Testis (tissue), 2 donors: Measurements from ENCODE around the gene APOA5.

Source experiments
- POLR2A ChIP-seq: fragments of 450-650 bp; IDR thresholded peaks from one replicate; pipeline ENCODE4 v1.6.1; 2017; ENCODE audit warnings: antibody characterized with exemption, mild to moderate bottlenecking, moderate library complexity
- TF ChIP-seq, protein P1 (sequence below), 3 experiments: fragments of 450-650 bp in 2 of 3; fragments of 200-600 bp in 1 of 3; sonication (generic) in 1 of 3; IDR thresholded peaks; one replicate each; pipeline ENCODE4 v1.5.1; 2016 to 2019; ENCODE audit warnings: antibody characterized with exemption in 3 of 3, mild to moderate bottlenecking in 2 of 3, moderate library complexity in 1 of 3

DNA sequence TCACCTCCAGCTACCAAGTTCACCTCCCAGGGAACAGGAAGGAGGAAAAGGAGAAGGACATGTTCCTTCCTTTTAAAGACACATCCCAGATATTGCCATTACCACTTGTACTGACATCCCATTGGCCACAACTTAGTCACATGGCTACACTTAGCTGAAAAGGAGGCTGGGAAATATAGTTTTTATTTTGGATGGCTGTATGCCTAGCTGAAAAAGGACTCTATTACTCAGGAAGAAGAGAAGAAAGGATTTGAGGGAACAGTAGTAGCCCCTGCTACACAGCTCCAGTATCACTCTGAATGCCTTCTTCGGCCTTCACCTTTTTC is 2.1 kb upstream of the APOA5 start:
- TF ChIP-seq, protein P1, sequence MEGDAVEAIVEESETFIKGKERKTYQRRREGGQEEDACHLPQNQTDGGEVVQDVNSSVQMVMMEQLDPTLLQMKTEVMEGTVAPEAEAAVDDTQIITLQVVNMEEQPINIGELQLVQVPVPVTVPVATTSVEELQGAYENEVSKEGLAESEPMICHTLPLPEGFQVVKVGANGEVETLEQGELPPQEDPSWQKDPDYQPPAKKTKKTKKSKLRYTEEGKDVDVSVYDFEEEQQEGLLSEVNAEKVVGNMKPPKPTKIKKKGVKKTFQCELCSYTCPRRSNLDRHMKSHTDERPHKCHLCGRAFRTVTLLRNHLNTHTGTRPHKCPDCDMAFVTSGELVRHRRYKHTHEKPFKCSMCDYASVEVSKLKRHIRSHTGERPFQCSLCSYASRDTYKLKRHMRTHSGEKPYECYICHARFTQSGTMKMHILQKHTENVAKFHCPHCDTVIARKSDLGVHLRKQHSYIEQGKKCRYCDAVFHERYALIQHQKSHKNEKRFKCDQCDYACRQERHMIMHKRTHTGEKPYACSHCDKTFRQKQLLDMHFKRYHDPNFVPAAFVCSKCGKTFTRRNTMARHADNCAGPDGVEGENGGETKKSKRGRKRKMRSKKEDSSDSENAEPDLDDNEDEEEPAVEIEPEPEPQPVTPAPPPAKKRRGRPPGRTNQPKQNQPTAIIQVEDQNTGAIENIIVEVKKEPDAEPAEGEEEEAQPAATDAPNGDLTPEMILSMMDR (IDR thresholded peaks at IDR 0.05): no peak
- no peak for TF ChIP-seq POLR2A
